Bronchial epithelial cell (primary cell): ENCODE data around the gene RBP5. TPM values are rescaled to one million over a fixed set of nuclear protein-coding genes. Genes with fewer than 3 reads are reported as not detected.

Experiments used
- DNase-seq: peaks from one replicate; pipeline ENCODE4 v3.0.0-alpha.2; 2010; ENCODE audit warnings: low read depth
- FAIRE-seq: peaks from 2 replicates; lab custom pipeline; 2011; peaks lifted over from hg19 to GRCh38; lab: Jason Lieb, UNC
- H3K27me3 ChIP-seq: 2 replicates; pipeline ENCODE4 v1.5.1; 2011; ENCODE audit warnings: low read length; ENCODE audit not compliant: control insufficient read depth, insufficient read depth
- H3K36me3 ChIP-seq: 2 replicates; pipeline ENCODE4 v1.5.1; 2011; ENCODE audit warnings: low read length; ENCODE audit not compliant: control insufficient read depth, insufficient read depth
- H3K4me3 ChIP-seq: 2 replicates; pipeline ENCODE4 v1.5.1; 2011; ENCODE audit warnings: mild to moderate bottlenecking, low read depth, low read length, control low read depth
- CTCF ChIP-seq: IDR thresholded peaks from 2 replicates; pipeline ENCODE4 v1.5.1; 2011; ENCODE audit warnings: mild to moderate bottlenecking, moderate library complexity, low read length, control low read depth, inconsistent platforms; ENCODE audit not compliant: insufficient read depth, severe bottlenecking
- total RNA-seq: library from RNA; depleted of rRNA; stranded (reverse); fragments of >200 nt; gene quantifications from 2 replicates; pipeline ENCODE4 v1.2.1, GENCODE V29; 2014

RBP5 gene
- total RNA-seq, 1 donor from 2014 or later, result not detected

- Histone ChIP-seq H3K36me3 (peaks cover 15% of the 10 kb centered on the region), H3K27me3 (no peaks in the 10 kb centered on the region), H3K4me3 (no peak overlapping the region)
- peak; percentile 31 for DNase-seq
- FAIRE-seq, result peak; percentile 64
- peak; percentile 74 for TF ChIP-seq CTCF
These were observed 13.5 kb upstream of the RBP5 start for GRCh38 chr12:7142056-7142644.

GRCh38 chr12:7141351-7142005 lies 12.8 kb upstream of the RBP5 start:
- Histone ChIP-seq H3K27me3 (no peaks in the 10 kb centered on the region), H3K36me3 (peaks cover 17% of the 10 kb centered on the region), H3K4me3 (no peak overlapping the region)
- no peak for DNase-seq
- no peak for TF ChIP-seq CTCF
- no peak for FAIRE-seq

GRCh38 chr12:7139200-7139599 lies 10.5 kb upstream of the RBP5 start:
- DNase-seq, result no peak
- no peak for FAIRE-seq
- Histone ChIP-seq H3K36me3 (peaks cover 22% of the 10 kb centered on the region), H3K27me3 (no peaks in the 10 kb centered on the region), H3K4me3 (no peak overlapping the region)
- TF ChIP-seq CTCF, result no peak

- Histone ChIP-seq H3K27me3 (no peaks in the 10 kb centered on the region), H3K36me3 (peaks cover 20% of the 10 kb centered on the region), H3K4me3 (no peak overlapping the region)
- FAIRE-seq, result no peak
- no peak for TF ChIP-seq CTCF
- peak; percentile 50 for DNase-seq
These were observed 9.2 kb upstream of the RBP5 start for GRCh38 chr12:7137908-7138307.

GRCh38 chr12:7136676-7137075 lies 8.0 kb upstream of the RBP5 start:
- no peaks in the 10 kb centered on the region for H3K27me3 ChIP-seq
- FAIRE-seq (no peak), DNase-seq (no peak)
- peaks cover 18% of the 10 kb centered on the region for H3K36me3 ChIP-seq
- H3K4me3 ChIP-seq, result no peak overlapping the region
- TF ChIP-seq CTCF, result no peak
